Hepatocyte (in vitro differentiated cells): ENCODE measurements around the gene JAK1. TPM values are rescaled to one million over a fixed set of nuclear protein-coding genes. Genes with fewer than 3 reads are reported as not detected.

Experiments used
- DNase-seq: peaks from one replicate; pipeline ENCODE4 v3.0.0-alpha.2; 2016; ENCODE audit warnings: low spot score
- H2AFZ ChIP-seq: fragments of 200-600 bp; sonication (generic); 2 replicates; pipeline ENCODE4 v1.6.0; 2016; ENCODE audit warnings: antibody characterized with exemption, mild to moderate bottlenecking
- H3K27ac ChIP-seq: fragments of 200-600 bp; sonication (generic); 2 replicates; pipeline ENCODE4 v1.5.1; 2016; ENCODE audit warnings: mild to moderate bottlenecking
- H3K27me3 ChIP-seq: fragments of 200-600 bp; sonication (generic); 2 replicates; pipeline ENCODE4 v1.6.1; 2016
- H3K36me3 ChIP-seq: fragments of 200-600 bp; sonication (generic); replicated peaks from 2 replicates; pipeline ENCODE4 v1.5.1; 2016; ENCODE audit warnings: low read depth; ENCODE audit not compliant: insufficient read depth
- H3K4me1 ChIP-seq: fragments of 200-600 bp; sonication (generic); 2 replicates; pipeline ENCODE4 v1.5.1; 2016; ENCODE audit warnings: mild to moderate bottlenecking, moderate library complexity; ENCODE audit not compliant: insufficient read depth
- H3K4me2 ChIP-seq: fragments of 200-600 bp; sonication (generic); 2 replicates; pipeline ENCODE4 v1.6.0; 2016
- H3K4me3 ChIP-seq: fragments of 200-600 bp; sonication (generic); 2 replicates; pipeline ENCODE4 v1.5.1; 2016; ENCODE audit warnings: mild to moderate bottlenecking
- H3K79me2 ChIP-seq: fragments of 200-600 bp; sonication (generic); 2 replicates; pipeline ENCODE4 v1.6.0; 2017; ENCODE audit warnings: mild to moderate bottlenecking
- H3K9me2 ChIP-seq: fragments of 200-600 bp; sonication (generic); replicated peaks from 2 replicates; pipeline ENCODE4 v1.6.0; 2017; ENCODE audit warnings: mild to moderate bottlenecking; ENCODE audit not compliant: insufficient read depth
- H3K9me3 ChIP-seq: fragments of 200-600 bp; sonication (generic); 2 replicates; pipeline ENCODE4 v1.5.1; 2016; ENCODE audit warnings: low read depth, mild to moderate bottlenecking
- H4K20me1 ChIP-seq: fragments of 200-600 bp; sonication (generic); 2 replicates; pipeline ENCODE4 v1.6.0; 2016; ENCODE audit warnings: mild to moderate bottlenecking; ENCODE audit not compliant: insufficient read depth, poor library complexity, severe bottlenecking
- EZH2 ChIP-seq: fragments of 200-600 bp; sonication (generic); IDR thresholded peaks from 2 replicates; pipeline ENCODE4 v1.6.1; 2016; ENCODE audit warnings: antibody characterized with exemption, mild to moderate bottlenecking, borderline replicate concordance
- EZH2phosphoT487 ChIP-seq: fragments of 200-600 bp; sonication (generic); IDR thresholded peaks from one replicate; pipeline ENCODE4 v1.6.1; 2018; ENCODE audit warnings: antibody characterized with exemption, mild to moderate bottlenecking, low read depth, moderate library complexity; ENCODE audit not compliant: unreplicated experiment, severe bottlenecking
- WGBS: methylation state at CpG from one replicate; pipeline ENCODE4 v1.1.6; 2016; ENCODE audit warnings: low lambda C conversion rate; ENCODE audit errors: missing lambda C conversion rate; 5-methylcytosine and 5-hydroxymethylcytosine counted together
- polyA plus RNA-seq: library from polyadenylated mRNA; unstranded; fragments of >200 nt; fragmentation: Nextera tagmentation; extraction: Ambion mirVana; gene quantifications from 2 replicates; pipeline ENCODE4 v1.2.1, GENCODE V29; 2016
- total RNA-seq: library from RNA; depleted of rRNA; stranded (reverse); fragments of >200 nt; gene quantifications from 2 replicates; pipeline ENCODE4 v1.2.3, GENCODE V29; 2014
- TF ChIP-seq, protein P1 (sequence below): fragments of 200-600 bp; sonication (generic); IDR thresholded peaks from 2 replicates; pipeline ENCODE4 v1.5.1; 2016; ENCODE audit warnings: antibody characterized with exemption, mild to moderate bottlenecking; ENCODE audit not compliant: poor library complexity

Gene JAK1
- total and polyA plus RNA-seq, 2 experiments from 2014 or later = 60.2 to 102 TPM

DNA sequence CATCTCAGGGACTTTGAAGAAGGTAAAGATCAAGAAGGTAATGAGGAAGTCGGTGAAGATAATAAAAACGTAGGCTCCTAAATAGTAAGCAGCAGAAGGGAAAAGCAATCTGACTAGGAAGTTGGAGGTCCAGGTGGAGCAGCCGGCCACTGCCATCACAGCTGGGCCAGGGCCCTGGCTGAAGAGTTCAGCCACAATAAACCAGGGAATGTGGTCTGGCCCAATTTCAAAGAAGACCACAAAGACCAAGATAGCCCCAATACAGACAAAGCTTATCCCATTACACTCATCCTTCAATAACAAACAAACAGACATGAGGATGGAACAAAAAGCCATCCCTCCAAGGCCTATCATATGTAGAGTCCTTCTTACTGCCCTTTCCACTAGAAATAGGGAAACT is 18.4 kb upstream of the JAK1 start:
- TF ChIP-seq EZH2phosphoT487 (no peak), EZH2 (no peak)
- TF ChIP-seq, protein P1, sequence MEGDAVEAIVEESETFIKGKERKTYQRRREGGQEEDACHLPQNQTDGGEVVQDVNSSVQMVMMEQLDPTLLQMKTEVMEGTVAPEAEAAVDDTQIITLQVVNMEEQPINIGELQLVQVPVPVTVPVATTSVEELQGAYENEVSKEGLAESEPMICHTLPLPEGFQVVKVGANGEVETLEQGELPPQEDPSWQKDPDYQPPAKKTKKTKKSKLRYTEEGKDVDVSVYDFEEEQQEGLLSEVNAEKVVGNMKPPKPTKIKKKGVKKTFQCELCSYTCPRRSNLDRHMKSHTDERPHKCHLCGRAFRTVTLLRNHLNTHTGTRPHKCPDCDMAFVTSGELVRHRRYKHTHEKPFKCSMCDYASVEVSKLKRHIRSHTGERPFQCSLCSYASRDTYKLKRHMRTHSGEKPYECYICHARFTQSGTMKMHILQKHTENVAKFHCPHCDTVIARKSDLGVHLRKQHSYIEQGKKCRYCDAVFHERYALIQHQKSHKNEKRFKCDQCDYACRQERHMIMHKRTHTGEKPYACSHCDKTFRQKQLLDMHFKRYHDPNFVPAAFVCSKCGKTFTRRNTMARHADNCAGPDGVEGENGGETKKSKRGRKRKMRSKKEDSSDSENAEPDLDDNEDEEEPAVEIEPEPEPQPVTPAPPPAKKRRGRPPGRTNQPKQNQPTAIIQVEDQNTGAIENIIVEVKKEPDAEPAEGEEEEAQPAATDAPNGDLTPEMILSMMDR = no peak
- Histone ChIP-seq H3K27ac (no peak overlapping the region), H3K27me3 (no peaks in the 10 kb centered on the region), H2AFZ (no peak overlapping the region), H3K36me3 (no peaks in the 10 kb centered on the region), H3K9me2 (no peaks in the 10 kb centered on the region), H3K4me1 (peaks cover 17% of the 10 kb centered on the region), H3K4me2 (no peak overlapping the region), H3K4me3 (no peak overlapping the region), H3K9me3 (no peaks in the 10 kb centered on the region), H3K79me2 (no peaks in the 10 kb centered on the region), H4K20me1 (no peaks in the 10 kb centered on the region)
- WGBS = 96% methylated on average over 3 of the region's 3 CpGs
- no peak for DNase-seq

DNA sequence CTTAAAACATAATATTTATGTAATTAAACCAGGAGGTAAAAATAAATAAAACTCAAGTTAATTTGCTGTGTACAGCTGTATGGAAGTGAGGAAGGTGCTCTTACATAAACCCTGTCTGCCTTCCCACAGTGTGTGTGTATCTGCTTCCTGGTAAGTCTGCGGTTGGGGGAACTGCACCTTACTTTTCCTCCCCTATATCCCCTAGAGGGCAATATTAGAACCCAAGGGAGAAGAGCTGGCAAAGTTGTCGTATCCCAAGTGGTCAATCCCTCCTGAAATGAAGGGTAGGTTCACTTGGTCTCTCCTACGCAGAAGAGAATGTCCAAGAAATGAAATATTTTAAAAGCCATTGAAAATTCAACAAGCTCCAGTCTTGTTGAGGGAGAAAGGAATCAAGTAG is 17.8 kb upstream of the JAK1 start:
- H2AFZ ChIP-seq = no peak overlapping the region
- H3K4me1 ChIP-seq = peaks cover 17% of the 10 kb centered on the region
- H3K27me3 ChIP-seq = no peaks in the 10 kb centered on the region
- 91% methylated on average over 3 of the region's 3 CpGs for WGBS
- no peaks in the 10 kb centered on the region for H3K79me2 ChIP-seq
- H3K27ac ChIP-seq = no peak overlapping the region
- no peak overlapping the region for H3K4me2 ChIP-seq
- H3K9me3 ChIP-seq = no peaks in the 10 kb centered on the region
- DNase-seq = no peak
- TF ChIP-seq, protein P1 = no peak
- TF ChIP-seq EZH2phosphoT487 (no peak), EZH2 (no peak)
- no peak overlapping the region for H3K4me3 ChIP-seq
- no peaks in the 10 kb centered on the region for H3K9me2 ChIP-seq
- H4K20me1 ChIP-seq = no peaks in the 10 kb centered on the region
- H3K36me3 ChIP-seq = no peaks in the 10 kb centered on the region

- Histone ChIP-seq H3K27me3 (no peaks in the 10 kb centered on the region), H3K4me3 (no peak overlapping the region), H3K27ac (peak overlapping the region; percentile 59), H3K36me3 (no peaks in the 10 kb centered on the region), H3K4me2 (peak overlapping the region; percentile 1), H3K79me2 (no peaks in the 10 kb centered on the region), H3K9me3 (no peaks in the 10 kb centered on the region), H3K9me2 (no peaks in the 10 kb centered on the region), H4K20me1 (no peaks in the 10 kb centered on the region), H2AFZ (no peak overlapping the region), H3K4me1 (peaks cover 17% of the 10 kb centered on the region)
- DNase-seq = peak; percentile 48
- WGBS = 33% methylated on average over 5 of the region's 5 CpGs
- TF ChIP-seq, protein P1 = no peak
- TF ChIP-seq EZH2phosphoT487 (no peak), EZH2 (no peak)
Measured at GRCh38 chr1:64983110-64983509, 16.8 kb upstream of the JAK1 start.
